ENCODE results near the gene CPAMD8. TPM values are rescaled to one million over a fixed set of nuclear protein-coding genes. Genes with fewer than 3 reads are reported as not detected.
A peak's percentile ranks its signal among the peaks of the same experiment; 100 is the strongest.

The CPAMD8 gene
- total RNA-seq, 1 experiment from 2014 or later, result 0.11 TPM

GRCh38 chr19:16920816-16921529 is 105.6 kb downstream of the CPAMD8 start:
- DNase-seq (ENCODE audit: low read depth), result peak; percentile 61

DNA sequence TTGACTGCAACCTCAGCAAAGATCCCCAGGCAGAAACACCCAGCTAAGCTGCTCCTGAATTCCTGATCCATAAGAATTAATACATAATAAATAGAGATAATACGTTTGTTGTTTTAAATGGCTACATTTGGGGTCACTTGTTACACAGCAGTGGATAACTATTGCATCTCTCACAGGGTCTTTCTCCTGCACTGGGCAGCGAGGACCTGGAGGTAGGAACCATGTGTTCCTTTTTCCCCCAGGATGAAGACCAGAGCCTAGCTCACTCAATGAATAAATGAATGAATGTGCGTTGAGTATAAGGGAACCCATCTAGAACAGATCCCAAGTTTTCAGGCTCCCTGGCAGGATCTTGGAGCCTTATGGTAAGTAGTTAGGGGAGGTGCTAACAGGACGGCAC is 107.1 kb downstream of the CPAMD8 start:
- DNase-seq (ENCODE audit: low read depth), result no peak

DNA sequence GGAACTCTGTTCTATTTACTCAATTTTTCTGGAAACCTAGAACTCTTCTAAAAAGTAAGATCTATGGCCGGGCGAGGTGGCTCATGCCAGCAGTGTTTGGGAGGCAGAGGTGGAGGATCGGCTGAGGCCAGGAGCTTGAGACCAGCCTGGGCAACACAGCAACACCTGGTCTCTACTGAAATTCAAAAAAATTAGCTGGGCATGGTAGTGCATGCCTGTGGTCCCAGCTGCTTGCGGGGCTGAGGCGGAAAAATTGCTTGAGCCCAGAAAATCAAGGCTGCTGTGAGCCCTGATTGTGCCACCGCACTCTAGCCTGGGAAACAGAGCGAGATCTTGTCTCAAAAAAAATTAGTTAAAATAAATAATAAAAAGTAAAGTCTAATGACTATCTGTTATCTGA is 109.2 kb downstream of the CPAMD8 start:
- no peak for DNase-seq (ENCODE audit: low read depth)

DNA sequence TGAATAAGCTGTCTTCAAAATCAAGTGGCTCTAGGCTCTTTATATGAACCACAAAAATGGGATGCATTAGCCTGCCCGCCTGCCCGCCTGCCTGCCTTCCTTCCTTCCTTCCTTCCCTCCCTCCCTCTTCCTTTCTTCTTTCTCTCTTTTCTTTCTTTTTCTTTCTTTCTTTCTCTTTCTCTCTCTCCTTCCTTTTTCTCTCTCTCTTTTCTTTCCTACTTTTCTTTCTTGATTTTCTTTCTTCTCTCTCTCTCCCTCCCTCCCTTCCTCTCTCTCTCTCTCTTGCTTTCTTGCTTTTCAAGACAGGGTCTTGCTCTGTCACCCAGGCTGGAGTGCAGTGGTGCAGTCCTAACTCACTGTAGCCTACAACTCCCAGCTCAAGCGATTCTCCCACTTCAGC is 110.9 kb downstream of the CPAMD8 start:
- no peak for DNase-seq (ENCODE audit: low read depth)

GRCh38 chr19:16915135-16915534 is 111.5 kb downstream of the CPAMD8 start:
- DNase-seq (ENCODE audit: low read depth), result no peak

DNA sequence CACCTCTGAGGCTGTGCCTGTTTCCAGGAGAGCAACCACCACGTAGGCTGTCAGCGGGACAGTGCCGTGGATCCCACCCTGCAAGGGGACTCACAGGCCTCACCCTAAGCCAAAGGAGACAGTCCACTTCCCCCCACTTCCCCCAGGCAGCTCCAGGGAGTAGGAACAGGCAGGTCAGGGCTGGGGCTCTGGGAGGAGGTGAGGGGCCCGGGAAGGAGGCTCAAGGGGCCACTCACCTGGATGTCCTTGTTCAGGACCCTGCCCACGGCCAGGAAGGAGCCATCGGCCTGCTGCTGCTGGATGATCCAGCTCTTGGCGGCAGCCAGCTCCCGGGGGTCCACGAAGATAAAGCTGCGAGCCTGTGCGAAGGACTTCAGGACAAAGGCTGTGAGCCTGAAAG is 112.2 kb downstream of the CPAMD8 start:
- no peak for DNase-seq (ENCODE audit: low read depth)

GRCh38 chr19:16912780-16913179 is 113.8 kb downstream of the CPAMD8 start:
- no peak for DNase-seq (ENCODE audit: low read depth)

DNA sequence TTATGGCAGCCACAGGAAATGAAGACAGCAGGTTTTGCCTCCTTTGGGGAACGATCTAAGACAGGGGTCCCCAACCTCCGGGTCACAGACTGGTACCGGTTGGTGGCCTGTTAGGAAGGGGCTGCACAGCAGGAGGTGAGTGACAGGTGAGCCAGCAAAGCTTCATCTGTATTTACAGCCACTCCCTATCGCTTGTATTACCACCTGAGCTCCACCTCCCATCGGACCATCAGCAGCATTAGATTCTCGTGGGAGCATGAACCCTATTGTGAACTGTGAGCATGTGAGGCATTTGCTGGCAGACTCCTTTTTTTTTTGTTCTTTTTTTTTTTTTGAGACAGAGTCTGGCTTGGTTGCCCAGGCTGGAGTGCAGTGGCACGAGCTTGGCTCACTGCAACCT is 115.6 kb downstream of the CPAMD8 start:
- DNase-seq (ENCODE audit: low read depth), result no peak

GRCh38 chr19:16908759-16909158 is 117.9 kb downstream of the CPAMD8 start:
- DNase-seq (ENCODE audit: low read depth), result no peak

DNA sequence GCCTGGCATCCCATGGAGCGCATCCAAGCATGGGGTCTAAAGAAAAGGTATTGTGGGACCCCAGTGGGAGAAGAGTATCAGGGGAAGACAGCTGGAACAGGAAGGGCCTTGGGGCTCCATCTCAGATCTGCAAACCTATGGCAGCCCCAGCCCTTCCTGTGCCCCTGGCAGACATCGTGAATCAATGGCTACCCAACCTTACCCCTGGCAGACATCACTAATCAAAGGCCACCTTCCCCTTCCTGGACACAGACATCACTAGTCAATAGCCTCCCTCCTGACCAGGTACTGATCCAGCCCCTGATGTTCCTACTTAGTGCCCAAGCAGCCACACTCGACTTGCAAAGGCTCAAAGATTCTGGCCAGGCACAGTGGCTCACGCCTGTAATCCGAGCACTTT is 122.0 kb downstream of the CPAMD8 start:
- DNase-seq (ENCODE audit: low read depth), result no peak

- DNase-seq (ENCODE audit: low read depth), result no peak
Observed at GRCh38 chr19:16903347-16903746, 123.3 kb downstream of the CPAMD8 start.

DNA sequence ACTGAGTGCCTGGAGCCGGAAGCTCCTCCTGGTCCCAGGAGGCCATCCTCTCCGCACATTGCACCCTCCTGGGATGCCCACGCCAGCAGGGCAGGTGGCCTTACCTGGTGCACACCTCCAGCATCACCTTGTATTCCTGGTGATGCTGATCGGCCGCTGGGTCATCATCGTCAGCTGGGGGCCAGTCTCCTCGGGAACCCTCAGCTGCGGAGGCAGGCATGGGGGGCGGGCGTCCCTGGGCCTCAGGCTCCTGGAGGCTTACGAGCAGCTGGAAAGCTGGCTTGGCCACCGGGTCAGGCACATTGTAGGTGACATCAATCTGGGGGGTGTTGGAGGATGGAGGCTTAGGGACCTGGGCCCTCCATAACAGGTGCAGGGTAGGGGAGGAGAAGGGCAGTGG is 124.1 kb downstream of the CPAMD8 start:
- no peak for DNase-seq (ENCODE audit: low read depth)

DNA sequence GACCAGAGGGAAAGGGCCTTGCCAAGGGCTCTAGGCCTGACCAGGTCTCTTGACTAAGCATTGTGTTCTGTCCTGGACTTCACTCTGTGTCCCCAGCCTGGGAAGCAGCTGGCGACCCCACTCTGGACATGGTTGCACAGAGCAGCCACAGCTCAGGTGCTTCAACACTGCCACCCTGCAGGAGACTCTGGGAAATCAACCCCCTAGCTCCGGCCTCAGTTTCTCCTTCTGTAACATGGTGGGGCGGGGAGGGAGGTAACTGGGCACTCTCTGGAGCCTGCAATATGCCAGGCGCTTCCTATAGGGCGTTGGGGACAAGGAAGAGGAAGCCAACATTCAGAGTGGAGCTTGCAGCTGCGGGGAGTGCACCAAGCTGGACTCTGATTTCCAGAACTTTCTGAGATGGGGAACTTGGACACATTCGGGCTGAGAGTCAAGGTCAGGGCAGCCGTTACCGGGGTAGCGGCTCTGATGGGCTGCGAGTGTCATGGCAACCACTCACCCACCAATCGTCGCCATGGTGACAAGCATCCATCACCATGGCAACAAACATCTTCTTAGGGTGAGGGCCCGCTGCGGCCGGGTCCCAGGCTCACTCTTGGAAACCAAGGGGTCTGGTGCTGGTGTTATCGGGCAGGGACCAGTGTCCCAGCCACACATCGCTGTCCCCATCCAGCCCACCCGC is 125.0 kb downstream of the CPAMD8 start:
- no peak for DNase-seq (ENCODE audit: low read depth)

DNA sequence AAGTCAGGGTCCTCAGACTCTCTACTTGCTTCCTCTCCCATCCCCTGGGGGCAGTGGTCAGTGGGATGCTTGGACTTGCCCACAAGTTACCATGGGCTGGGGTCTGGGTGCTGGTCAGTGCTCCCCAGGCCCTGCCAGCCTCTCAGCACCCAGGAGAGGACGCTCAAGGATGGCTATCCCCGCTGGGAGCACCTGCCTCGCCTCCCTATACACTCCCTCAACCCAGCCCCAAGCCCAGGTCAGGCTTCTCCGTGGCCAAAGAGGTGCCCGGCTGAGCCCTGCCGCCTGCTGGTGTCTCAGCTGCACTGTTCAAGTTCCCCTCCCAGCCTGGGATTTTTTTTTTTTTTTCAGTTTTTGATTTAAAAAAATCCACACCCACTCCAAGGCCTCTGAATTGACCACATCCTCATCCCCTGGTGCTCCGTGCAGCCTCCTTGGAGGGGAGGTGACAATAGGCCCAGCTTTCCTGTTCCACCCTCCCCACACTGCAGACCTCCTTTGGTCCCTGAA is 127.0 kb downstream of the CPAMD8 start:
- peak; percentile 11 for DNase-seq (ENCODE audit: low read depth)

DNA sequence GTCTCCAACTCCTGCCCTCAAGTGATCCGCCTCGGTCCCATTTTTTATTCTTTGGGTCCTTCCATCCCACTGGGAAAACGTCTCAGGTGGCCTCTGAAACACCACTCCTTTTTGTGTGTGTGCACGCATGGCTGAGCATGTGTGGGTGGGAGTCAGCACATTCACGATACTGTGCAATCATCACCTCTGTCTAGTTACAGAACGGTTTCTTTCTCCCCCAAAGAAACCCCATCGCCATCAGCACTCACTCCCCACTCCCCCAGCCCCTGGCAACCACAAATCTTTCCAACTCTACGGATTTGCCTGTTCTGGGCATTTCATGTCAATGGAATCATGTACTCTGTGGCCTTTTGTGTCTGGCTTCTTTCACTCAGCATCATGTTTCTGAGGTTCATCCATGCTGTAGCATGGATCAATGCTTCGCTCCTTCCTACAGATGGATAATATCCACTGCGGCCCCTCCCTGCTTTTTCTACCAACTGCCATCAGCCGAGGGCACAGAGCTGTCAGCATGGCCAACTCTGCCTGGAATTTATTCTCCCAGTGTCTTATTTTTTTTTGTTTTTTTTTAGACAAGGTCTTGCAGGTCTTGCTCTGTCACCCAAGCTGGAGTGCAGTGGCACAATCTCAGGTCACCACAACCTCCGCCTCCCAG is 128.1 kb downstream of the CPAMD8 start:
- no peak for DNase-seq (ENCODE audit: low read depth)

GRCh38 chr19:16897856-16898161 is 128.8 kb downstream of the CPAMD8 start:
- DNase-seq (ENCODE audit: low read depth), result no peak

DNA sequence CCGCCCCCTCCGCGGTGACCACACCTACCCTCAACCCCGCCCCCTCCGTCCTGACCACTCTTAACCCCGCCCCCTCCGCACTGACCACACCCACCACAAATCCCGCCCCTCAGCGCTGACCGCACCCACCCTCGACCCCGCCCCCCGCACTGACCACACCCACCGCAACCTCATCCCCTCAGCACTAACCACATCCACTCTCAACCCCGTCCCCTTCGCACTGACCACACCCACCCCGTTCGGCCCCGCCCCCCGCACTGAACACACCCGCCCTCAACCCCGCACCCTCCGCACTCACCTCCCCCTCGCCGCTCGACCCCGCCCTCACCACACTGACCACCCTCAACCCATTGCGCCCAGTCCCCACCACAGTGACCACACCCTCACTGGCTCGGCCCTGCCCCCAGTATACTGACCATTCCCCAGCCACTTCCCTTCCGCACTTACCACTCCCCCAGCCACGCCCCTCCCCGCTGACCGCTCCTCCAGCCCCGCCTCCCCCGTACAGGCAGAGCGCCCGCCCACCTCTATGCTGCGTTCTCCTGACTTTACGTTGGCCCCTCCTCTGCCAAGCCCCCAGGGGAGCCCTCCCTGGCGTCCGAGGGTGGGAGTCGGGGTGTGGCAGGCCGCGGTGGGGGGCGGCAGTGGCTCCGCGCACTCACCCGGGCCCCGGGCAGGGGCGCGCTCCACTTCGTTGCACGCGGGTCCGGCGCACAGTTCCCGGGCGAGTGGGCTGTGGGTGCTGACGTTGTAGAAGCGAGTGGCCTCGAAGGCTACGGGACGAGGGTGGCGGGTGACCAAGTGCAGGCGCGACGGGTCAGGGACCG is 129.4 kb downstream of the CPAMD8 start:
- DNase-seq (ENCODE audit: low read depth), result peak; percentile 37

DNA sequence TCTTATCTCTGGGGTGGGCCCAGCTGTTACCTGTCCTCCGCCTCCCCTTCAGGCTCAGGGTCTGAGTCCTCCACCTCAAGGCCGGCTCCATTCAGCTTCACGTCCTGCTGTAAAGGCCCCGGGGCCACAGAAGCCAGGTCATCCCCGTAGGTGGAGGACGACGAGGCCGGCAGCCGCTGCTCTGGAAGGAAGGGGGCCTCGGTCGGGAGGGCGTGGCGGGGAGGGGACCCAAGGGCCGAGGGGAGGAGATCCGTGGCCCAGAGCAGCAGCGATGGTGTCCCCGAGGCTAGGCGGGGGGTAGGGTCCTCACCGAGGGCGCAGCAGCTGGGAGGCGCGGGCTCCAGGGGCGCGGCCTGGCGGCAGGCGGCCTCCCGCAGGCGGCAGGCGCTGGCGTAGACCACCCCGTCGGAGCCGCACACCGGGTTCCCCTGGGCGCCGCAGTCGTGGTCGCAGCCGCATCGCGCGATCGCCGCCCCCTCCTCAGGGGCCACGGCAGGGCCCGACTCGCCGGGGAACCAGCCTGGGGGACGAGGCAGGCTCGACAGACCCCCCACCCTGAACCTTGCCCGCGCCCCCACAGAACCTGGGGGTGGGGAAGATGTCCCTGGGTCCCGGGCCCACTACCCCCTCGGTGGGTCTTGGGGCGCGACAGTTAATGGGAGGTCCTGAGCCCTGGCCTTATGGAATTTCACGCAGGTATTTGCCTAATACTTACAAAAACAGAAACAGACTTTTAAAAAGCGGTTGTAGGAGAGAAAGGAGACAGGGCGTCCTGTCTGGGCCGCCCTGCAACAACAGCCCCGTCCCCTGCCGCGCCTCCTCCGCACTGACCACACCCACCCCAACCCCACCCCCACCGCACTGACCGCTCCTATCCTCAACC is 130.2 kb downstream of the CPAMD8 start:
- DNase-seq (ENCODE audit: low read depth), result no peak

GRCh38 chr19:16895467-16896145 is 131.0 kb downstream of the CPAMD8 start:
- peak; percentile 16 for DNase-seq (ENCODE audit: low read depth)

DNA sequence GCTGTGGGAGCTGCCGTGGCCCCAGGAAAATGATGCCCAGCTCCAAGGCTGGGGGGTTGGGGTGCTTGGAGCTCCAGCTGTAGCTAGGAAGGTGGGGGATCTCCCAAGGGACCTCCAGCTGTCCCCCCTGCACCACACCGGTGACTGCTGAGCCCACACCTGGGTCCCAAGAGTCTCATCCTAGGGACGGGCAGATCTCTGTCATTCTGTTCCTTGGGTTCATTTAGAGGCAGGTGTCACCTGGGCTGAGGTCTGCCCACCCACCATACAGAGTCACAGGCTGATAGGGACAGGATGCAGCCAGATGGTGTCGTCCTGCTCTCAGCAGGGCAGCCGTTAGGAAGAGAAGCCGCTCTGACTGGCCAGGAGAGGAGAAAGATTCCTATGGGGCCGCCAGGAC is 132.5 kb downstream of the CPAMD8 start:
- DNase-seq (ENCODE audit: low read depth), result no peak

DNA sequence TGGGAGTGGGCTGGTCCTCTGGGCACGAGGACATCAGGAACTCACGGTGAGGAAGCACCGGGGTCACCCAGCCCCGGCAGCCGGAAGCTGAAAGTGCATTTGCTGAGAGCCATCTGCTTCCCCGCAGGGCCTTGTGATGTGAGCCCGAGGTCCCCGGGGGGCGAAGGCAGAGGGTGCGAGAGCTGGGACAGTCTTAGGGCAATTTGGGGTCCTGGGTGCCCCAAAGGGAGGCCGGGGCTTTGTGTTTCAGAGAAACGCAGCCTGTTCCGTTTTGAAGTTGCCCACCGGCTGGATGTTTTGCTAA is 133.0 kb downstream of the CPAMD8 start:
- no peak for DNase-seq (ENCODE audit: low read depth)

Data from LHCN-M2 (cell line).